ENCODE measurements around the gene NFATC1.

- TF ChIP-seq CTCF (IDR thresholded peaks at IDR 0.05): no peak
- no peak for TF ChIP-seq POLR2A (IDR thresholded peaks at IDR 0.05)
These were observed 57.4 kb downstream of the NFATC1 start for GRCh38 chr18:79452991-79453645.
